ENCODE data around the gene SPINK8.
"Not testable (repeated sequence)": the region's sequence is repeated elsewhere in the genome, so short reads cannot be mapped to it uniquely, and the experiment has no call there.

SPINK8 gene

GRCh38 chr3:48275287-48276027 is 58.0 kb downstream of the SPINK8 start:
- DNase-seq (ENCODE audit: low read depth) = no peak
- no peak overlapping the region for H3K4me3 ChIP-seq (ENCODE audit: low read depth, low read length)
- no peak for TF ChIP-seq CTCF (conservative IDR thresholded peaks at IDR 0.05; ENCODE audit: low read depth, low read length)

- no peak overlapping the region for H3K4me3 ChIP-seq (ENCODE audit: low read depth, low read length)
- TF ChIP-seq CTCF (conservative IDR thresholded peaks at IDR 0.05; ENCODE audit: low read depth, low read length) = no peak
- no peak for DNase-seq (ENCODE audit: low read depth)
Measured at GRCh38 chr3:48274452-48274851, 59.0 kb downstream of the SPINK8 start.

- DNase-seq (ENCODE audit: low read depth) = peak; percentile 77
- peak; percentile 89 for TF ChIP-seq CTCF (conservative IDR thresholded peaks at IDR 0.05; ENCODE audit: low read depth, low read length)
- H3K4me3 ChIP-seq (ENCODE audit: low read depth, low read length) = no peak overlapping the region
Measured at GRCh38 chr3:48273594-48274211, 59.8 kb downstream of the SPINK8 start.

GRCh38 chr3:48271763-48272498 is 61.5 kb downstream of the SPINK8 start:
- TF ChIP-seq CTCF (conservative IDR thresholded peaks at IDR 0.05; ENCODE audit: low read depth, low read length) = no peak
- DNase-seq (ENCODE audit: low read depth) = no peak
- no peak overlapping the region for H3K4me3 ChIP-seq (ENCODE audit: low read depth, low read length)

- DNase-seq (ENCODE audit: low read depth); H3K4me3 ChIP-seq (ENCODE audit: low read depth, low read length): not testable (repeated sequence)
Measured at GRCh38 chr3:48271223-48271622, 62.2 kb downstream of the SPINK8 start.

GRCh38 chr3:48270306-48270705 is 63.2 kb downstream of the SPINK8 start:
- no peak for DNase-seq (ENCODE audit: low read depth)
- H3K4me3 ChIP-seq (ENCODE audit: low read depth, low read length) = no peak overlapping the region
- TF ChIP-seq CTCF (conservative IDR thresholded peaks at IDR 0.05; ENCODE audit: low read depth, low read length) = no peak

- TF ChIP-seq CTCF (conservative IDR thresholded peaks at IDR 0.05; ENCODE audit: low read depth, low read length) = no peak
- H3K4me3 ChIP-seq (ENCODE audit: low read depth, low read length) = no peak overlapping the region
- no peak for DNase-seq (ENCODE audit: low read depth)
Measured at GRCh38 chr3:48269592-48269991, 63.9 kb downstream of the SPINK8 start.

Measured in choroid plexus epithelial cell (primary cell).